ENCODE measurements around the gene NGFR. TPM values are rescaled to one million over a fixed set of nuclear protein-coding genes. Genes with fewer than 3 reads are reported as not detected.
A peak's percentile ranks its signal among the peaks of the same experiment; 100 is the strongest.

NGFR gene
- total RNA-seq, 1 donor from 2014 or later: 14.7 TPM

GRCh38 chr17:49520386-49521087 is 25.4 kb downstream of the NGFR start:
- Mint-ChIP-seq H3K36me3 (no peaks in the 10 kb centered on the region), H3K4me1 (peaks cover 44% of the 10 kb centered on the region), H3K27ac (no peak overlapping the region), H3K27me3 (ENCODE audit: low read depth) (no peaks in the 10 kb centered on the region), H3K4me3 (no peak overlapping the region), H3K9me3 (no peaks in the 10 kb centered on the region)
- TF ChIP-seq CTCF (IDR thresholded peaks at IDR 0.05; ENCODE audit: unreplicated experiment): no peak
- DNase-seq (ENCODE audit: low spot score in 2 of 2, unreplicated experiment in 2 of 2): no peak

GRCh38 chr17:49521088-49521450 is 26.0 kb downstream of the NGFR start:
- Mint-ChIP-seq H3K36me3 (no peaks in the 10 kb centered on the region), H3K27ac (no peak overlapping the region), H3K9me3 (no peaks in the 10 kb centered on the region), H3K27me3 (ENCODE audit: low read depth) (no peaks in the 10 kb centered on the region), H3K4me1 (peaks cover 39% of the 10 kb centered on the region), H3K4me3 (no peak overlapping the region)
- no peak for DNase-seq (ENCODE audit: low spot score in 2 of 2, unreplicated experiment in 2 of 2)
- no peak for TF ChIP-seq CTCF (IDR thresholded peaks at IDR 0.05; ENCODE audit: unreplicated experiment)

DNA sequence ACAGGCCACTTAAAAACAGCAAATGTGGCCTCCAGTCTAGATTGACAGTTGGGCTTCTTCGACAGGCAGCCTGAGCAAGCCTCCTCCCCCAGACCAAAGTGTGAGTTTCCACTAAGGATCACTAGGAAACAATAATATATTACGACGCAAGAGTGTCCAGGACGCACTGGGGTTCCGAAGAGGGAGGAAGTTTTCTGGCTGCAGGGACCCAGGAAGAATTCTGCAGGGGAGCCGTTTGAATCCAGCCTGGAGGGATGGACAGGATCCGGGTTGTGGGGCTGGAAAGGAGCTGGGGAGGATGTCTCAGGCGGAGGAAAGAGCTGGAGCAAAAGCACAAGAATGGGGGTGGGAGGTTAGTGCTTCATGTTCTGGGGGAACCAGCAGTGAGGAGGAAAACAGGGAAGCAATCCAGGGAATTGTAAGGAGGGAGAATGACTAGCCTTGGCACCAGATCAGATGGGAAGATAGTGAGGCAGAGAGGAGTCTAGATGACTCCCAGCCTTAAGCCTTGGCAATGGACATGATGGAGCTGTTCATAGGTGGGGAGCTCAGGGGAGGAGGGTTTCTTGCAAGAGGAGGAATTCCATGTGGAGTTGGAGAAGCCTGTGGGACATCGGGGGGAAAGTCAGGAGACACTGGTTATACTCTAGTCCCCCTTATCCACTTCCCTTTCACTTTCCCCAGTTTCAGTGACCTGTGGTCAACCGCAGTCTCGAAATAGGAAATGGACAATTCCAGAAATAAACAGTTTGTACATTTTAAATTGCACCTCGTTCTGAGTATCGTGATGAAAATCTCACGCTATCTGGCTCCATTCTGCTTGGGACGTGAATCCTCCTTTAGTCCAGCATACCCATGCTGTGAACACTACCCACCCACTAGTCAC is 26.6 kb downstream of the NGFR start:
- Mint-ChIP-seq H3K27me3 (ENCODE audit: low read depth) (no peaks in the 10 kb centered on the region), H3K27ac (peak overlapping the region; percentile 35), H3K4me1 (peaks cover 36% of the 10 kb centered on the region), H3K4me3 (no peak overlapping the region), H3K36me3 (no peaks in the 10 kb centered on the region), H3K9me3 (no peaks in the 10 kb centered on the region)
- TF ChIP-seq CTCF (IDR thresholded peaks at IDR 0.05; ENCODE audit: unreplicated experiment): no peak
- no peak for DNase-seq (ENCODE audit: low spot score in 2 of 2, unreplicated experiment in 2 of 2)

- no peaks in the 10 kb centered on the region for H3K27me3 Mint-ChIP-seq (ENCODE audit: low read depth)
- no peak for DNase-seq (ENCODE audit: low spot score in 2 of 2, unreplicated experiment in 2 of 2)
- no peaks in the 10 kb centered on the region for H3K36me3 Mint-ChIP-seq
- H3K4me1 Mint-ChIP-seq: peaks cover 38% of the 10 kb centered on the region
- H3K4me3 Mint-ChIP-seq: no peak overlapping the region
- H3K9me3 Mint-ChIP-seq: no peaks in the 10 kb centered on the region
- no peak for TF ChIP-seq CTCF (IDR thresholded peaks at IDR 0.05; ENCODE audit: unreplicated experiment)
- H3K27ac Mint-ChIP-seq: peak overlapping the region; percentile 35
Measured at GRCh38 chr17:49522357-49522890, 27.3 kb downstream of the NGFR start.

GRCh38 chr17:49523196-49523595 is 28.1 kb downstream of the NGFR start:
- TF ChIP-seq CTCF (IDR thresholded peaks at IDR 0.05; ENCODE audit: unreplicated experiment): no peak
- no peak overlapping the region for H3K27ac Mint-ChIP-seq
- no peak for DNase-seq (ENCODE audit: low spot score in 2 of 2, unreplicated experiment in 2 of 2)

More at GRCh38 chr17:49523196-49523595, 28.1 kb downstream of the NGFR start:
- H3K4me1 Mint-ChIP-seq: peaks cover 43% of the 10 kb centered on the region
- H3K9me3 Mint-ChIP-seq: no peaks in the 10 kb centered on the region
- H3K4me3 Mint-ChIP-seq: no peak overlapping the region
- no peaks in the 10 kb centered on the region for H3K36me3 Mint-ChIP-seq
- H3K27me3 Mint-ChIP-seq (ENCODE audit: low read depth): no peaks in the 10 kb centered on the region
